GM23248 (cell line): ENCODE measurements around the gene RBKS. TPM values are rescaled to one million over a fixed set of nuclear protein-coding genes. Genes with fewer than 3 reads are reported as not detected.

ENCODE experiments used
- DNase-seq: peaks from one replicate; pipeline ENCODE4 v3.0.0-alpha.2; 2015
- H2AFZ ChIP-seq: fragments of 200-600 bp; sonication (generic); 2 replicates; pipeline ENCODE4 v1.6.1; 2016; ENCODE audit warnings: antibody characterized with exemption
- H3F3A ChIP-seq: fragments of 200-600 bp; sonication (generic); 2 replicates; pipeline ENCODE4 v1.6.1; 2016; ENCODE audit warnings: mild to moderate bottlenecking, antibody characterized with exemption, mixed run types; ENCODE audit not compliant: insufficient read depth
- H3K27ac ChIP-seq: fragments of 200-600 bp; sonication (generic); 2 replicates; pipeline ENCODE4 v1.5.1; 2016; ENCODE audit warnings: mild to moderate bottlenecking
- H3K27me3 ChIP-seq: fragments of 200-600 bp; sonication (generic); replicated peaks from 2 replicates; pipeline ENCODE4 v1.6.1; 2016; ENCODE audit warnings: mild to moderate bottlenecking; ENCODE audit not compliant: insufficient read depth
- H3K36me3 ChIP-seq: fragments of 200-600 bp; sonication (generic); 2 replicates; pipeline ENCODE4 v1.6.1; 2016; ENCODE audit warnings: low read depth, mild to moderate bottlenecking
- H3K4me1 ChIP-seq: fragments of 200-600 bp; sonication (generic); 2 replicates; pipeline ENCODE4 v1.6.1; 2016; ENCODE audit warnings: mild to moderate bottlenecking; ENCODE audit not compliant: insufficient read depth
- H3K4me2 ChIP-seq: fragments of 200-600 bp; sonication (generic); one replicate; pipeline ENCODE4 v1.6.1; 2016; ENCODE audit warnings: mild to moderate bottlenecking; ENCODE audit not compliant: unreplicated experiment
- H3K4me3 ChIP-seq: fragments of 200-600 bp; sonication (generic); 2 replicates; pipeline ENCODE4 v1.5.1; 2016; ENCODE audit warnings: mild to moderate bottlenecking
- H3K79me2 ChIP-seq: fragments of 200-600 bp; sonication (generic); 2 replicates; pipeline ENCODE4 v1.6.1; 2016; ENCODE audit warnings: mild to moderate bottlenecking; ENCODE audit not compliant: insufficient read depth
- H3K9ac ChIP-seq: fragments of 200-600 bp; sonication (generic); 2 replicates; pipeline ENCODE4 v1.6.1; 2016; ENCODE audit warnings: mild to moderate bottlenecking
- H3K9me2 ChIP-seq: fragments of 200-600 bp; sonication (generic); 2 replicates; pipeline ENCODE4 v1.6.1; 2016; ENCODE audit warnings: mixed run types, mild to moderate bottlenecking, moderate library complexity; ENCODE audit not compliant: insufficient read depth
- H3K9me3 ChIP-seq: fragments of 200-600 bp; sonication (generic); one replicate; pipeline ENCODE4 v1.6.1; 2017; ENCODE audit warnings: low read depth
- H4K20me1 ChIP-seq: fragments of 200-600 bp; sonication (generic); 2 replicates; pipeline ENCODE4 v1.6.0; 2016; ENCODE audit not compliant: insufficient read depth
- EZH2 ChIP-seq: fragments of 200-600 bp; sonication (generic); IDR thresholded peaks from 2 replicates; pipeline ENCODE4 v1.6.1; 2018; ENCODE audit warnings: antibody characterized with exemption, mild to moderate bottlenecking; ENCODE audit not compliant: insufficient read depth, poor library complexity, severe bottlenecking
- EZH2phosphoT487 ChIP-seq: fragments of 200-600 bp; sonication (generic); IDR thresholded peaks from 2 replicates; pipeline ENCODE4 v1.6.1; 2018; ENCODE audit warnings: antibody characterized with exemption, moderate library complexity, mild to moderate bottlenecking, low read depth; ENCODE audit not compliant: insufficient read depth
- WGBS, 2 experiments: methylation state at CpG; one replicate each; pipeline ENCODE4 v1.1.6; 2015 to 2017; ENCODE audit warnings: low lambda C conversion rate in 2 of 2, low coverage in 1 of 2; ENCODE audit errors: missing lambda C conversion rate in 2 of 2; 5-methylcytosine and 5-hydroxymethylcytosine counted together
- in situ Hi-C: fragments of 300-500 bp; cut with MboI; formaldehyde crosslinking; loops from 2 replicates; pipeline ENCODE4 v1.15.0; 2020
- polyA plus RNA-seq: library from polyadenylated mRNA; unstranded; fragments of >200 nt; fragmentation: Nextera tagmentation; extraction: Ambion mirVana; gene quantifications from 2 replicates; pipeline ENCODE4 v1.2.1, GENCODE V29; 2016
- total RNA-seq: library from RNA; depleted of rRNA; stranded (reverse); fragments of >200 nt; shearing (Covaris generic); gene quantifications from 2 replicates; pipeline ENCODE4 v1.2.3, GENCODE V29; 2014

RBKS gene
- total and polyA plus RNA-seq, 2 experiments from 2014 or later: 2.8 to 3.6 TPM

DNA sequence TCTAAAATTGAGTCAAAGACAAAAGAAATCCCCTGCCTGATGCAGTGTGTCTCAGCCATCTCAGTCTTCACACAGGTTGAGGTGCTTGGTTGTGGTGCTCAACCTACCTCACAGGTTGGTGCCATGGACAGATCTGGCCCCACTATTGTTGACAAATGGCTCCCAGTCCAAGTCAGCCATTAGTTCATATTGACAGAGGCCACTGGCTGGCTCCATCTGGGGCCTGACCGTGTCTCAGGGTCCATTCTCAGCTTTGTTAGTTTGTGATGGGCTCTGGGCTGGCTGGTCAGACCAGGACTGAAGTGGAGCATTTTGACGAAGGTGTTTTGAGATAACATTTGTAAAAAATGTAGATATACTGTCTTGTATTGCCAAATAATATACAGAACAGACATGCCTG, 81.8 kb downstream of the RBKS start:
- H3K4me1 ChIP-seq: peaks cover 38% of the 10 kb centered on the region

DNA sequence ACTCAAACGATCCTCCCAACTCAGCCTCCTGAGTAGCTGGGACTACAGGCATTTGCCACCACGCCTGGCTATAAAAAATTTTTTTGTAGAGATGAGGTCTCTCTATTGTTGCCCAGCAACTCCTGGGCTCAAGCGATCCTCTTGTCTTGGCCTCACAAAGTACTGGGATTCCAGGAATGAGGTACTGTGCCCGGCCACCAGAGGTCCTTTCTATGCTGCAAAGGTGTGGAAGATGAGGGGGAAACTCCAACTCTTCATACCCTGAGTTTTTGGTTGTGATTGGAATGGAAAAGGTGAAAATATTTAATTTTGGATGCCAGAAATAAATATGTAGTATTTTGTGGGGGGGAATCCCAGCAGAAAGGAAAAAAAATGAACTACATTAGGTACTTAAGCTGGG, 82.7 kb downstream of the RBKS start:
- Histone ChIP-seq H3K9me2 (no peaks in the 10 kb centered on the region), H2AFZ (no peak overlapping the region), H3K9ac (no peak overlapping the region), H3F3A (peaks cover 32% of the 10 kb centered on the region), H3K79me2 (no peaks in the 10 kb centered on the region), H3K4me1 (peaks cover 38% of the 10 kb centered on the region), H3K27me3 (no peaks in the 10 kb centered on the region), H3K27ac (no peak overlapping the region), H3K4me2 (no peak overlapping the region), H3K4me3 (no peak overlapping the region), H3K9me3 (no peaks in the 10 kb centered on the region), H4K20me1 (no peaks in the 10 kb centered on the region), H3K36me3 (no peaks in the 10 kb centered on the region)
- in situ Hi-C loops: no loop called here
- DNase-seq: peak; percentile 49
- TF ChIP-seq EZH2 (no peak), EZH2phosphoT487 (no peak)
- WGBS, 2 experiments: 88 to 91% methylated on average over 4 of the region's 4 CpGs

More for the DNA sequence above, 81.8 kb downstream of the RBKS start:
- no peaks in the 10 kb centered on the region for H3K27me3 ChIP-seq
- no peaks in the 10 kb centered on the region for H3K9me3 ChIP-seq
- DNase-seq: no peak
- peaks cover 32% of the 10 kb centered on the region for H3F3A ChIP-seq
- TF ChIP-seq EZH2phosphoT487 (no peak), EZH2 (no peak)
- H3K36me3 ChIP-seq: no peaks in the 10 kb centered on the region
- no peak overlapping the region for H3K4me2 ChIP-seq
- H4K20me1 ChIP-seq: no peaks in the 10 kb centered on the region
- H2AFZ ChIP-seq: no peak overlapping the region
- H3K27ac ChIP-seq: no peak overlapping the region
- H3K9me2 ChIP-seq: no peaks in the 10 kb centered on the region
- in situ Hi-C loops: no loop called here
- no peaks in the 10 kb centered on the region for H3K79me2 ChIP-seq
- H3K9ac ChIP-seq: no peak overlapping the region
- no peak overlapping the region for H3K4me3 ChIP-seq
- WGBS, 2 experiments: 96 to 100% methylated on average over 2 of the region's 2 CpGs

DNA sequence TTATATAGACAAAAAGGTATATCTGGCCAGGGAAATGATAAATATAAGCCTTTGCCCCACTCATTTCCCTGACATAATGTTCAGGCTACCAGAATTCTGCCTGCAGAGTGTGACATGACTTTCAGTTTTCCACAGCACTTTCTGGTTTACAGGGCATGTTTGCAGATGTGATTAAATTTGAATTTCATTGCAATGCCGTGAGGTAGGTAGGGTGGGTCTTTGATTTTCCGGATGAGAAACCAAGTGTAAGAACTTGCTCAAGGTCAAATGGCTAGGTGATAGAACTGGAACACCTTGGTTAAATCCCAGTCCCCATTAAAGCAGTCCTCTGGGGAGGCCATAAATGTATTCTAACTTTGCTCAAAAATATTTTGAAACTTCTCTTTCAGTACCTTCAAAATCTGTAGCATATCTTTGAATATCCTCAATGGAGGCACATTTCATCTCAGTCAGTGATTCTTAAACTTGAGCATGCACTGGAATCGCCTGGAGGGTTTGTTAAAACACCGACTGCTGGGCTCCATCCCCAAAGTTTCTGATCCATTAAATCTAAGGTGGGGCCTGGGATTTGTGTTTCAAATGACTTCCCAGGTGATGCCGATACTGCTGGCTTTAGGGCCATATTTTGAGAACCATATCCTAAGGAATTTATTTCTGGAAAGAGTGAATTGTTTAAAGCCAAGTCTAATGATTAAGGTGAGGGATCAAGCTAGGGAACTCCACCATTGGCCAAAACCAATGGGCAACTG, 83.7 kb downstream of the RBKS start:
- no peak overlapping the region for H3K9ac ChIP-seq
- H4K20me1 ChIP-seq: no peaks in the 10 kb centered on the region
- no peak for DNase-seq
- no peak overlapping the region for H3K4me3 ChIP-seq
- no peak overlapping the region for H2AFZ ChIP-seq
- WGBS, 2 experiments: 93 to 94% methylated on average over 5 of the region's 5 CpGs
- no peaks in the 10 kb centered on the region for H3K36me3 ChIP-seq
- in situ Hi-C loops: no loop called here
- no peak overlapping the region for H3K4me2 ChIP-seq
- H3K27ac ChIP-seq: no peak overlapping the region
- peaks cover 38% of the 10 kb centered on the region for H3K4me1 ChIP-seq
- no peaks in the 10 kb centered on the region for H3K27me3 ChIP-seq
- H3K9me2 ChIP-seq: no peaks in the 10 kb centered on the region
- TF ChIP-seq EZH2: no peak
- no peak for TF ChIP-seq EZH2phosphoT487
- peaks cover 32% of the 10 kb centered on the region for H3F3A ChIP-seq
- H3K9me3 ChIP-seq: no peaks in the 10 kb centered on the region
- H3K79me2 ChIP-seq: no peaks in the 10 kb centered on the region

DNA sequence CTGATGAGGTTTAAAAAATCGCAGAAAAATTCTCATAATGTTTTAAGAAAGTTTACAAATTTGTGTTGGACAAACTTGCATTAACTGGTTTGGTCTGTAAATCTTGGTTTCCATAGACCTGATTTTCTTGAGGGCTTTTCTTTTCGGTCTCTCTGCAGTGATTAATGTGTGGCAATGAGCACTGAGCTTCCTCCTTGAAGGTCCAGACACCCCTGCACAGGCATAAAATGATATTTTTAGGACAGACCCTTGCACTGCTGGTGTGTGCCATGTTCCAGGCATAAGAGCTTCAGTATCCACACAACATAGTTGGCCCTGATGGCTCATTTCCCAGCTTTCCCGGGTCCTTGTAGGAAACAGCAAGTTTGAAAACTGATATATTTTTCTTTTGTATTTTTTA, 85.0 kb downstream of the RBKS start:
- 51 to 56% methylated on average over 3 of the region's 3 CpGs for WGBS, 2 experiments
- Histone ChIP-seq H3K4me1 (peaks cover 38% of the 10 kb centered on the region), H3K27ac (no peak overlapping the region), H3K36me3 (no peaks in the 10 kb centered on the region), H3K27me3 (no peaks in the 10 kb centered on the region), H3K79me2 (no peaks in the 10 kb centered on the region), H3K4me3 (no peak overlapping the region), H3K9me2 (no peaks in the 10 kb centered on the region), H3K9me3 (no peaks in the 10 kb centered on the region), H3F3A (peaks cover 26% of the 10 kb centered on the region), H3K4me2 (no peak overlapping the region), H2AFZ (no peak overlapping the region), H4K20me1 (no peaks in the 10 kb centered on the region), H3K9ac (no peak overlapping the region)
- in situ Hi-C loops: no loop called here
- TF ChIP-seq EZH2phosphoT487 (no peak), EZH2 (no peak)
- DNase-seq: no peak
